Neural cell (in vitro differentiated cells): ENCODE data around the gene USE1.

ENCODE experiments used
- CTCF ChIP-seq: fragments of 450-650 bp; IDR thresholded peaks from 2 replicates; pipeline ENCODE4 v1.5.1; 2014; ENCODE audit warnings: antibody characterized with exemption, mild to moderate bottlenecking, moderate library complexity; ENCODE audit not compliant: poor library complexity, severe bottlenecking
- EP300 ChIP-seq: fragments of 450-650 bp; conservative IDR thresholded peaks from 2 replicates; pipeline ENCODE4 v1.6.1; 2014; ENCODE audit warnings: antibody characterized with exemption, mild to moderate bottlenecking, moderate library complexity; ENCODE audit not compliant: poor library complexity, severe bottlenecking
- EZH2 ChIP-seq: fragments of 200-600, 300-800 bp; shearing (Covaris generic), sonication (generic); IDR thresholded peaks from 2 replicates; pipeline ENCODE4 v1.6.1; 2014; ENCODE audit warnings: antibody characterized with exemption, low read length, borderline replicate concordance, mild to moderate bottlenecking; ENCODE audit not compliant: insufficient read depth, poor library complexity, severe bottlenecking
- MXI1 ChIP-seq: fragments of 450-650 bp; conservative IDR thresholded peaks from 2 replicates; pipeline ENCODE4 v1.6.1; 2014; ENCODE audit warnings: antibody characterized with exemption, mild to moderate bottlenecking; ENCODE audit not compliant: poor library complexity, severe bottlenecking
- POLR2AphosphoS5 ChIP-seq: IDR thresholded peaks from 2 replicates; pipeline ENCODE4 v1.6.1; 2012
- RAD21 ChIP-seq: fragments of 450-650 bp; conservative IDR thresholded peaks from 2 replicates; pipeline ENCODE4 v1.6.1; 2014; ENCODE audit warnings: antibody characterized with exemption, mild to moderate bottlenecking, moderate library complexity
- REST ChIP-seq: IDR thresholded peaks from 2 replicates; pipeline ENCODE4 v1.6.1; 2012; ENCODE audit warnings: borderline replicate concordance
- SMC3 ChIP-seq: fragments of 450-650 bp; conservative IDR thresholded peaks from 2 replicates; pipeline ENCODE4 v1.6.1; 2014; ENCODE audit warnings: antibody characterized with exemption, mild to moderate bottlenecking, moderate library complexity; ENCODE audit not compliant: poor library complexity
- TAF1 ChIP-seq: IDR thresholded peaks from 2 replicates; pipeline ENCODE4 v1.6.1; 2012; ENCODE audit warnings: low read depth

- no peak for TF ChIP-seq CTCF
- TF ChIP-seq TAF1 = no peak
- no peak for TF ChIP-seq RAD21
- TF ChIP-seq EP300 = no peak
- no peak for TF ChIP-seq POLR2AphosphoS5
- TF ChIP-seq REST = no peak
- no peak for TF ChIP-seq EZH2
- no peak for TF ChIP-seq MXI1
- no peak for TF ChIP-seq SMC3
Observed at GRCh38 chr19:17263712-17264640, 48.8 kb downstream of the USE1 start.
